ENCODE results near the gene GATA6. TPM values are rescaled to one million over a fixed set of nuclear protein-coding genes. Genes with fewer than 3 reads are reported as not detected.

GATA6 gene
- total and polyA plus RNA-seq, 2 of the 13 experiments (the other 11 are each of a cell fraction or from before 2014, with no cell fraction given): 0.84 to 3.2 TPM

GRCh38 chr18:22193466-22193865 lies 24.1 kb downstream of the GATA6 start:
- H3K4me2 ChIP-seq (ENCODE audit: low read depth, low read length): no peak overlapping the region
- 97% methylated on average over 9 of the region's 9 CpGs for WGBS (ENCODE audit: low lambda C conversion rate)
- DNase-seq (ENCODE audit: low spot score) (no peak), ATAC-seq (no peak), FAIRE-seq (no peak)
- TF ChIP-seq ZNF746 (CRISPR knock-in tag; IDR thresholded peaks at IDR 0.05) (no peak), ATRX (CRISPR knock-in tag; IDR thresholded peaks at IDR 0.05; ENCODE audit: borderline replicate concordance) (no peak), ZNF83 (CRISPR knock-in tag; IDR thresholded peaks at IDR 0.05; ENCODE audit: borderline replicate concordance) (no peak), CHCHD3 (CRISPR knock-in tag; IDR thresholded peaks at IDR 0.05) (no peak), HOXA5 (CRISPR knock-in tag; IDR thresholded peaks at IDR 0.05) (no peak), NFKB2 (CRISPR knock-in tag; IDR thresholded peaks at IDR 0.05; ENCODE audit: borderline replicate concordance) (no peak), ZNF17 (CRISPR knock-in tag; IDR thresholded peaks at IDR 0.05) (no peak), YEATS2 (CRISPR knock-in tag; IDR thresholded peaks at IDR 0.05; ENCODE audit: borderline replicate concordance) (no peak), ZKSCAN8 (CRISPR knock-in tag; IDR thresholded peaks at IDR 0.05; ENCODE audit: borderline replicate concordance) (no peak), MTA3 (CRISPR knock-in tag; IDR thresholded peaks at IDR 0.05) (no peak), NCOA2 (CRISPR knock-in tag; IDR thresholded peaks at IDR 0.05) (no peak), ZNF367 (CRISPR knock-in tag; IDR thresholded peaks at IDR 0.05; ENCODE audit: borderline replicate concordance) (no peak), ZNF501 (CRISPR knock-in tag; IDR thresholded peaks at IDR 0.05) (no peak), ZNF101 (CRISPR knock-in tag; IDR thresholded peaks at IDR 0.05; ENCODE audit: borderline replicate concordance, low read depth) (no peak), TBL1XR1 (IDR thresholded peaks at IDR 0.05; ENCODE audit: borderline replicate concordance, low read length, partially characterized antibody) (no peak), ZNF281 (CRISPR knock-in tag; IDR thresholded peaks at IDR 0.05; ENCODE audit: borderline replicate concordance) (no peak)
- TF ChIP-seq, protein P1, sequence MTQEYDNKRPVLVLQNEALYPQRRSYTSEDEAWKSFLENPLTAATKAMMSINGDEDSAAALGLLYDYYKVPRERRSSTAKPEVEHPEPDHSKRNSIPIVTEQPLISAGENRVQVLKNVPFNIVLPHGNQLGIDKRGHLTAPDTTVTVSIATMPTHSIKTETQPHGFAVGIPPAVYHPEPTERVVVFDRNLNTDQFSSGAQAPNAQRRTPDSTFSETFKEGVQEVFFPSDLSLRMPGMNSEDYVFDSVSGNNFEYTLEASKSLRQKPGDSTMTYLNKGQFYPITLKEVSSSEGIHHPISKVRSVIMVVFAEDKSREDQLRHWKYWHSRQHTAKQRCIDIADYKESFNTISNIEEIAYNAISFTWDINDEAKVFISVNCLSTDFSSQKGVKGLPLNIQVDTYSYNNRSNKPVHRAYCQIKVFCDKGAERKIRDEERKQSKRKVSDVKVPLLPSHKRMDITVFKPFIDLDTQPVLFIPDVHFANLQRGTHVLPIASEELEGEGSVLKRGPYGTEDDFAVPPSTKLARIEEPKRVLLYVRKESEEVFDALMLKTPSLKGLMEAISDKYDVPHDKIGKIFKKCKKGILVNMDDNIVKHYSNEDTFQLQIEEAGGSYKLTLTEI (CRISPR knock-in tag; conservative IDR thresholded peaks at IDR 0.05): no peak
- H4K20me1 ChIP-seq (ENCODE audit: insufficient read depth, low read length): no peaks in the 10 kb centered on the region
- peak overlapping the region; percentile 70 for H3K27ac ChIP-seq (ENCODE audit: extremely low read length, insufficient read depth, low read length)
- no peaks in the 10 kb centered on the region for H3K36me3 ChIP-seq (replicated peaks in 1 of 2; ENCODE audit: control insufficient read depth in 1 of 2, insufficient read depth in 2 of 2, low read length in 2 of 2)
- BruUV-seq (replicated peaks): no TSS peak
- no peak overlapping the region for H3K9ac ChIP-seq (ENCODE audit: insufficient read depth, low read depth, low read length)
- no peaks in the 10 kb centered on the region for H3K79me2 ChIP-seq (ENCODE audit: insufficient read depth, low read length)
- H3K9me3 ChIP-seq (ENCODE audit: low read length): no peaks in the 10 kb centered on the region
- intact Hi-C loops (cut with micrococcal nuclease; ENCODE audit: unreplicated experiment) (no loop called here), in situ Hi-C loops (cut with HindIII; ENCODE audit: extremely low pct_ligation_motif_present, low pct_unique_long_range_greater_than_20kb) (no loop called here)
- no peak overlapping the region for H3K4me3 ChIP-seq (replicated peaks in 1 of 3; ENCODE audit: insufficient read depth in 1 of 3, low read depth in 2 of 3, low read length in 3 of 3)
- H3K4me1 ChIP-seq (ENCODE audit: insufficient read depth, low read length): peaks cover 23% of the 10 kb centered on the region
- POLR2A ChIA-PET: interaction anchor here (0.8 to 1.6 kb wide), 4 partner anchors 19 to 212 kb away, joined by 3 to 7 read pairs (median 4); no protein-coding TSS in a partner anchor
- CTCF ChIA-PET (ENCODE audit: low intra/inter-chr PET ratio, low total read pairs): no interaction called here
- H3K27me3 ChIP-seq (ENCODE audit: control insufficient read depth in 1 of 2, insufficient read depth in 2 of 2, low read length in 2 of 2): no peaks in the 10 kb centered on the region
- peak overlapping the region; percentile 32 for H2AFZ ChIP-seq (ENCODE audit: low read length)
